ENCODE data around the gene C2CD4A.
"Not testable (repeated sequence)": the region's sequence is repeated elsewhere in the genome, so short reads cannot be mapped to it uniquely, and the experiment has no call there.

C2CD4A gene

DNA sequence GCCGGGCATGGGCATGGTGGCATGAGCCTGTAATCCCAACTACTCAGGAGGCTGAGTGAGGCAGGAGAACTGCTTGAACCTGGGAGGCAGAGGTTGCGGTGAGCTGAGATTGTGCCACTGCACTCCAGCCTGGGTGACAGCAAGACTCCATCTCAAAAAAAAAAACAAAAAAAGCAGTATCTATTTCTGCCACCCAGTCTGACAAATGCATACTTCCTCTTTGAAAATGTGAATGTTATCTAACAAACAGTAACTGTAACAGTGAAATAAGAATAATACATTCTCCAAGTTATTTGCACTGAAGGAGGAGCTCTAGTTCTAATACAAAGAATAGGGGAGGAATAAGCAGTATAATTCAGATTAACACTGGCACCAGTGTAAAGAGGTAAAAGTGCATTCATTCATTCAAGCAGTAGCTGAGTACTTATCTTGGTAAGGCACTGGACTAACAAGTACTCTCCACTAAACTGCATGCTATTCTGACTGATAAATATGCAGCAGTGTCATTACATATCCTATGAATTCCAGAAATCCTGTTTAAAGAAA is 19.4 kb upstream of the C2CD4A start:
- TF ChIP-seq, protein P1, sequence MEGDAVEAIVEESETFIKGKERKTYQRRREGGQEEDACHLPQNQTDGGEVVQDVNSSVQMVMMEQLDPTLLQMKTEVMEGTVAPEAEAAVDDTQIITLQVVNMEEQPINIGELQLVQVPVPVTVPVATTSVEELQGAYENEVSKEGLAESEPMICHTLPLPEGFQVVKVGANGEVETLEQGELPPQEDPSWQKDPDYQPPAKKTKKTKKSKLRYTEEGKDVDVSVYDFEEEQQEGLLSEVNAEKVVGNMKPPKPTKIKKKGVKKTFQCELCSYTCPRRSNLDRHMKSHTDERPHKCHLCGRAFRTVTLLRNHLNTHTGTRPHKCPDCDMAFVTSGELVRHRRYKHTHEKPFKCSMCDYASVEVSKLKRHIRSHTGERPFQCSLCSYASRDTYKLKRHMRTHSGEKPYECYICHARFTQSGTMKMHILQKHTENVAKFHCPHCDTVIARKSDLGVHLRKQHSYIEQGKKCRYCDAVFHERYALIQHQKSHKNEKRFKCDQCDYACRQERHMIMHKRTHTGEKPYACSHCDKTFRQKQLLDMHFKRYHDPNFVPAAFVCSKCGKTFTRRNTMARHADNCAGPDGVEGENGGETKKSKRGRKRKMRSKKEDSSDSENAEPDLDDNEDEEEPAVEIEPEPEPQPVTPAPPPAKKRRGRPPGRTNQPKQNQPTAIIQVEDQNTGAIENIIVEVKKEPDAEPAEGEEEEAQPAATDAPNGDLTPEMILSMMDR (IDR thresholded peaks at IDR 0.05; ENCODE audit: insufficient read depth, low read length) = no peak
- no peak for TF ChIP-seq POLR2AphosphoS5 (IDR thresholded peaks at IDR 0.05; ENCODE audit: low read depth)
- TF ChIP-seq GABPA (IDR thresholded peaks at IDR 0.05; ENCODE audit: low read depth) = no peak
- TF ChIP-seq, protein P2, sequence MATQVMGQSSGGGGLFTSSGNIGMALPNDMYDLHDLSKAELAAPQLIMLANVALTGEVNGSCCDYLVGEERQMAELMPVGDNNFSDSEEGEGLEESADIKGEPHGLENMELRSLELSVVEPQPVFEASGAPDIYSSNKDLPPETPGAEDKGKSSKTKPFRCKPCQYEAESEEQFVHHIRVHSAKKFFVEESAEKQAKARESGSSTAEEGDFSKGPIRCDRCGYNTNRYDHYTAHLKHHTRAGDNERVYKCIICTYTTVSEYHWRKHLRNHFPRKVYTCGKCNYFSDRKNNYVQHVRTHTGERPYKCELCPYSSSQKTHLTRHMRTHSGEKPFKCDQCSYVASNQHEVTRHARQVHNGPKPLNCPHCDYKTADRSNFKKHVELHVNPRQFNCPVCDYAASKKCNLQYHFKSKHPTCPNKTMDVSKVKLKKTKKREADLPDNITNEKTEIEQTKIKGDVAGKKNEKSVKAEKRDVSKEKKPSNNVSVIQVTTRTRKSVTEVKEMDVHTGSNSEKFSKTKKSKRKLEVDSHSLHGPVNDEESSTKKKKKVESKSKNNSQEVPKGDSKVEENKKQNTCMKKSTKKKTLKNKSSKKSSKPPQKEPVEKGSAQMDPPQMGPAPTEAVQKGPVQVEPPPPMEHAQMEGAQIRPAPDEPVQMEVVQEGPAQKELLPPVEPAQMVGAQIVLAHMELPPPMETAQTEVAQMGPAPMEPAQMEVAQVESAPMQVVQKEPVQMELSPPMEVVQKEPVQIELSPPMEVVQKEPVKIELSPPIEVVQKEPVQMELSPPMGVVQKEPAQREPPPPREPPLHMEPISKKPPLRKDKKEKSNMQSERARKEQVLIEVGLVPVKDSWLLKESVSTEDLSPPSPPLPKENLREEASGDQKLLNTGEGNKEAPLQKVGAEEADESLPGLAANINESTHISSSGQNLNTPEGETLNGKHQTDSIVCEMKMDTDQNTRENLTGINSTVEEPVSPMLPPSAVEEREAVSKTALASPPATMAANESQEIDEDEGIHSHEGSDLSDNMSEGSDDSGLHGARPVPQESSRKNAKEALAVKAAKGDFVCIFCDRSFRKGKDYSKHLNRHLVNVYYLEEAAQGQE (IDR thresholded peaks at IDR 0.05; ENCODE audit: insufficient replicate concordance, low read depth) = no peak
- no peak for TF ChIP-seq SPI1 (IDR thresholded peaks at IDR 0.05; ENCODE audit: borderline replicate concordance, low read depth)
- Histone ChIP-seq H3K27ac (replicated peaks) (no peak overlapping the region), H3K27me3 (ENCODE audit: insufficient read depth, poor library complexity, severe bottlenecking) (no peaks in the 10 kb centered on the region), H3K4me3 (replicated peaks; ENCODE audit: insufficient read depth, low read length) (no peak overlapping the region)
- no peak for DNase-seq (ENCODE audit: low read depth in 1 of 2, low spot score in 1 of 2)

DNA sequence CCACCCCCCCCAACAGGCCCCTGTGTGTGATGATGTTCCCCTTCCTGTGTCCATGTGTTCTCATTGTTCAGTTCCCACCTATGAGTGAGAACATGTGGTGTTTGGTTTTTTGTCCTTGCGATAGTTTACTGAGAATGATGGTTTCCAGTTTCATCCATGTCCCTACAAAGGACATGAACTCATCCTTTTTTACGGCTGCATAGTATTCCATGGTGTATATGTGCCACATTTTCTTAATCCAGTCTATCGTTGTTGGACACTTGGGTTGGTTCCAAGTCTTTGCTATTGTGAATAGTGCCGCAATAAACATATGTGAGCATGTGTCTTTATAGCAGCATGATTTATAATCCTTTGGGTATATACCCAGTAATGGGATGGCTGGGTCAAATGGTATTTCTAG is 18.5 kb upstream of the C2CD4A start:
- not testable (repeated sequence) for H3K27ac ChIP-seq (replicated peaks); H3K27me3 ChIP-seq (ENCODE audit: insufficient read depth, poor library complexity, severe bottlenecking); DNase-seq (ENCODE audit: low read depth in 1 of 2, low spot score in 1 of 2); H3K4me3 ChIP-seq (replicated peaks; ENCODE audit: insufficient read depth, low read length)

DNA sequence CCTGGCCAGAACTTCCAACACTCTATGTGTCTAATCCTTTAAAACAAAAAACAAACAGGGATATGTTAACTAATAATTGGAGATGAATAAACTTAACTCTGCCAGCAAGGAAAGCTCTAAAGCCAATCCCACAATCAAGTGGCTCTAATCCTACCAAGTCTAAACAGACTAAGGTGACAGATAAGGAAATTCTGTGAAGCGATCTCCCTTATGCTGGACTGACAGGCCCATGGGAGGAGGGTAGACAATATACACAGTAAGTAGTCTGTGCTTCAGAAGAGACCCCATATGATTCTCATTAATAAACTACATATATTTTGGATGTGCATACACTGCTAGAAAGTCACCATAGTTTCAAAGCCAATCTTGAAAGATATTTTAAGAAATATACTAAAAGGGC is 16.7 kb upstream of the C2CD4A start:
- TF ChIP-seq, protein P2 (IDR thresholded peaks at IDR 0.05; ENCODE audit: insufficient replicate concordance, low read depth) = no peak
- TF ChIP-seq POLR2AphosphoS5 (IDR thresholded peaks at IDR 0.05; ENCODE audit: low read depth) (no peak), SPI1 (IDR thresholded peaks at IDR 0.05; ENCODE audit: borderline replicate concordance, low read depth) (no peak), GABPA (IDR thresholded peaks at IDR 0.05; ENCODE audit: low read depth) (no peak)
- TF ChIP-seq, protein P1 (IDR thresholded peaks at IDR 0.05; ENCODE audit: insufficient read depth, low read length) = no peak
- Histone ChIP-seq H3K4me3 (replicated peaks; ENCODE audit: insufficient read depth, low read length) (no peak overlapping the region), H3K27me3 (ENCODE audit: insufficient read depth, poor library complexity, severe bottlenecking) (no peaks in the 10 kb centered on the region), H3K27ac (replicated peaks) (no peak overlapping the region; the same call in 1 of the 2 replicates)
- no peak for DNase-seq (ENCODE audit: low read depth in 1 of 2, low spot score in 1 of 2)

DNA sequence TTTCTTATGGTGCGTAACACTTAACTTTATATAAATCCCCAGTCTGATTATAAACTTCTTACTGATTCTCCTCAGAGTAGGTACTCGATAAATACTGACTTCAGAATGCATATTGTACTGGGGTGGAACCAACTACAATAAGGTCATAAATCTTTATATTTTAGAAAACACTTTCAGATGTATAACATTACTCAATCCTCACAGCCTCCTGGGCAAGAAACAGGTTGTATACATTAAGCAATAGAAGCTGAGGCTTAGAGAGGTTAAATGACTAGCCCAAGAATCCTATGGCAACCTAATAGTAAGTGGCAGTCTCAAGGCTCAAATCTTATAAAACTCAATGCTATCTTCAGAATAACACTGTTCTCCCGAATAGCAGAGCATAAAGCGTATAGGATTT is 15.6 kb upstream of the C2CD4A start:
- Histone ChIP-seq H3K27ac (replicated peaks) (no peak overlapping the region), H3K27me3 (ENCODE audit: insufficient read depth, poor library complexity, severe bottlenecking) (no peaks in the 10 kb centered on the region), H3K4me3 (replicated peaks; ENCODE audit: insufficient read depth, low read length) (no peak overlapping the region)
- DNase-seq (ENCODE audit: low read depth in 1 of 2, low spot score in 1 of 2) = no peak
- TF ChIP-seq, protein P1 (IDR thresholded peaks at IDR 0.05; ENCODE audit: insufficient read depth, low read length) = no peak
- TF ChIP-seq, protein P2 (IDR thresholded peaks at IDR 0.05; ENCODE audit: insufficient replicate concordance, low read depth) = no peak
- no peak for TF ChIP-seq POLR2AphosphoS5 (IDR thresholded peaks at IDR 0.05; ENCODE audit: low read depth)
- TF ChIP-seq GABPA (IDR thresholded peaks at IDR 0.05; ENCODE audit: low read depth) = no peak
- no peak for TF ChIP-seq SPI1 (IDR thresholded peaks at IDR 0.05; ENCODE audit: borderline replicate concordance, low read depth)

Measured in HL-60 (cell line).